HG03280 (cell line): ENCODE data around the gene PSMC3.

ENCODE experiments used
- ATAC-seq: cut with Tn5 transposase; IDR thresholded peaks from one replicate; pipeline ENCODE4 v1.9.1; 2021; ENCODE audit warnings: mild to moderate bottlenecking, moderate library complexity; ENCODE audit not compliant: unreplicated experiment

Gene PSMC3

DNA sequence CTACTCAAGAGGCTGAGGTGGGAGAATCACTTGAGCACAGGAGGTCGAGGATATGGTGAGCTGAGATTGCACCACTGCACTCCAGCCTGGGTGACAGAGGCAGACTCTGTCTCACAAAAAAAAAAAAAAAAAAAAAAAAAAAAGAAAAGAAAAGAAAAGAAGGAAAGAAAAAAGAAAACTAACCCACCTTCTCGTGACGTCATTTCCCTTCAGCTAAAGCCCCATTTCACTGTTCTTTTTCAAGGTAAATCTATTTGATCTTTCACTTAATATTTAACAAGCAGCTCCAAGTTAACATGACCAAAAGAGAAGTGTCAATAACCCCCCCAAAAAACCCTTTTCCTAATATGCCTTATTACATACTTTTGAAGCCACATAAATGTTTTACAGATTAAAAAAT lies 17.6 kb upstream of the PSMC3 start:
- ATAC-seq = no peak

DNA sequence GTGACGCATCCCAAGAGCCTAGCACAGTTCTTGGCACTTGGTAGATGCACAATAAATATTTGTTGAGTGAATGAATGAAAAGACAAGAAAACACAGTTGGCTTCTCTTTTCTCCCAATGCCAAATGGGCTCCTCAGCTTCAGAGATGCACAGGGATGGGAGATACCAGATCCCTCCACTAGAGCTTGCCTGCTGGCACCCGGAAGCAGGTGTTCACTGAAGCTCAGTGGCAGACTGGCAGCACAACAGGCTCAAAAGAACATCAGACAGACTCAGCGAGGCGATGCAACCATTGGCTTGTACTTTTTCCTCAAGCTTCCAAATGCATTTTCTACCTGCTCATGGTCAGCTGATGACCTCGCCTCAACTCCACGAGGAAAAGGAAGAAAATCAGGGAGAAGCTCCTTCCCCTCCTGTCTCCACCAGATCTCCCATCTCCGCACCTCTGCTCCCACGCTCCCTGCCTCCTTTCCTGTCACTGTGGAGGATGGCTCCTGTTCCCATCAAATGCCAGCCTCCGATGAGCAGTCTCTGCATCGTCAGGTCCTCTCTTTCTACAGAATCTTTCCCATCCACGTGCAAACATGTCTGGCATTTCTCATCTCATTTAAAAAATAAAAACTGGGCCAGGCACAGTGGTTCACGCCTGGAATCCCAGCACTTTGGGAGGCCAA lies 16.9 kb upstream of the PSMC3 start:
- ATAC-seq = no peak

DNA sequence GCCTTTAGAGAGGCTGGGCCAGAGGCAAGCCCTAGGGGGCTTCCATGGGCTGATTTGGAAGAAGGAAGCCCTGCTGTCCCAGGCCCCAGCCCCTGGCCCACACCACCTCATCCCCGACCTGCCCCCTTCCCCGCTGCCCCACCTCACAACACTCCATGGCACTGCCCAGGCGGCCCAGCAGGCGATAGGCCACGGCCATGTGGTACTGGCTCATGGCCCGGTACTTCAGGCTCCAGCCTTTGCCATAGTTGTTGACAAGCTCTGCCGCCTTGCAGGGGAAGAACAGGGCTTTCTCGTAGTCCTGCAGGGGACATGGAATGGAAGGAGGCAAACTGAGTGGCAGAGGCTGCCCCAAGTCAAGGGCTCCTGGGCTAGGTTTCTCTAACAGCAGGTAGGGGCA lies 16.3 kb upstream of the PSMC3 start:
- no peak for ATAC-seq

DNA sequence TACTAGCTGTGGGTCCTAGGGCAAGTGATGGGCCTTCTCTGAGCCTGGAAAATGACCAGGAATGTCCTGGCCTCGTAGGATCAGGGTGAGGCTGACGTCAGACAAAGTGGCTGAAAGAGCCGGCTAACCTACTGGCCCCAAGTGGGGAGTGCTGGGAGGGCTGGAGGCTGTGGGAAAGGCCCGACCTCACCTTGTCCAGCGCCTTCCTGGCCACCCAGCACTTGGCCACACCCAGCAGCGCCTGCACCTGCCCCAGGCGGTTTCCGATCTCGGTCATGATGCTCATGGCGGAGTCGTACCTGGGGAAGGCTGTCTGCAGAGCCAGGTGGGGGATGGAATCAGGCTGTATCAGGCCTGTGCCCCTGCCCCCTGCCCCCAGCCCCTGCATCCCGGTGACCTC lies 15.2 kb upstream of the PSMC3 start:
- no peak for ATAC-seq

DNA sequence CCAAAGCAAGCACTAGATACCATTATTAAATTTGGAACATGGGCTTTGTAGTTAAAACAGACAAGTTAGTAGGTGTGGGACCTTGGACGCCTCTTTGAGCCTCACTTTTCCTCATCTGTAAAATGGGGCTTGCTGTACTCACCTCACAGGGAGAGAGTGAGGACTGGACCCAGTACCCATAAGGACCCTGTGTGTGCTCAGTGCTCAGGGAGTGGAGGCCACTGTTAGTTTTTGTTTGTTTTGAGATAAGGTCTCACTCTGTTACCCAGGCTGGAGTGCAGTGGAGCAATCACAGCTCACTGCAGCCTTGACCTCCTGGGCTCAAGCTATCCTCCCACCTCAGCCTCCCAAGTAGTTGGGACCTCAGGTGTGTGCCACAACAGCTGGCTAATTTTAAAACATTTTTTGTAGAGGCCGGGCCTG lies 13.8 kb upstream of the PSMC3 start:
- ATAC-seq = no peak

DNA sequence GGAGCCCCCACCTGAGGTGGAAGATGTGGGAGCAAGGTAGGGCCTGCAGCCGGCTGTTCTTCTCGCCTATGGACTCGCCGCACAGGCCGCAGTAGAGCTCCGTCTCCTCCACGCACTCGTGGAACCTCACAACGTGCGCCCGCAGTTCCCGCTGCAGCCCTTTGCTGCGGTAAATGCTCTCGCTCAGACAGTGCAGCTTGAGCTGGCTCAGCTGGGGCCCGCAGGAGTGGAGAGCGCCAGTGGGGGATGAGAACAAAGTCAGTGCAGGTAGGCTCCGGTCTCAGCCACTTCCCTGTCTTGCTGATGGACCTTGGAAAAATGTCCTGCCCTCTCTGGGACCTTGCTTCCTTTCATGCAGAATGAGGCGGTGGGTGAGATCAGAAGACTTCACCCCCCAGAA lies 12.5 kb upstream of the PSMC3 start:
- no peak for ATAC-seq

DNA sequence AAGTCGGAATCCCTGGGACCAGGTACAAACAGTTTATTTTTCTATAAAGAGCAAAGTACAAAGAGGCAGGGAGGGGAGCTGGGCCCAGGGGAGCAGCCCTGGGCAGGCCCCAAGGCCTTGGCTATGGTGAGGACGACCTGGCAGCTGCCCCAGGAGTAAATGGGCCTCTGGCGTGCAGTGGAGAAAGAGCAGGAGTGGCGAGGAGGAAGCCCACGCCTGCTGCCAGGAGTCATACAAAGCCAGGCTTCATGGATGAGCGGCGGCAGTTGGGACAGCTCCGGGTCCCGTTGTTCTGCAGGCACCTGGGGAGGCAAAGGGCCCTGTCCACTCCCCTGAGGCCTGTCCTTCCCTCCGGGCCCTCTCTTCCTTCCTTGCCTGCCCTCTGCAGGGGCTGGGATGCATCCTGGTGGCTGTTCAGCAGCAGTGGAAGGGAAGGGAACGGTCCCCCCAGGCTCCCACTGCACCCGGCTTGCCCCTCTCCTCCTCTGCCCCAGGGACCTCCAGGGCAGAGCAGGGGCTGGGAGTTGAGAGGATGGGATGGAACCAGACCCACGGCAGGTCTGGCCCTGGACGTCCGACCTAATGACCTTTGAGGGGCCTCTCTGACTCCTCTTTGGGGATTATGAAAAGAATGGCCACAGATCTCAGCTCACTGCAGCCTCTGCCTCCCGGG lies 11.6 kb upstream of the PSMC3 start:
- ATAC-seq = no peak

DNA sequence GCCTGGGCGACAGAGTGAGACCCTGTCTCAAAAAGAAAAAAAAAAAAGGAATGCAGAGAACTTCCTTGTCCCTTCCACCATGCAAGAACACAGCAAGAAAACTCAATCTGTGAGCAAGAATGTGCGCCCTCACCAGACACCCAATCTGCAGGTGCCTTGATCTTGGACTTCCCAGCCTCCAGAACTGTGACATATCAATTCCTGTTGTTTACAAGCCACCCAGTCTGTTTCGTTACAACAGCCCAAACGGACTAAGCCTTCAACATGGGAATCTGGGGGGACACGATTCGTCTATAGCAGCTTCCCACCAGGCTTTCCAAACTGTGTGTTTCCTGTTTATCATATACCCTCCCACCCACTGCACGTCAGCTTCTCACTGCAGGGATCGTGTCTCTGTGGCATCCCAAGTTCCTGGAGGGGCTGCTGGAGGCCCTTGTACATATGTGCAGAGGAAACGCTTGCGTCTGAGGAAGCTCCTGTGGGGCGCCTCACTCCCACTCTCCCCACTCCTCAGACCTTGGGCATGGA lies 11.0 kb upstream of the PSMC3 start:
- ATAC-seq = no peak

DNA sequence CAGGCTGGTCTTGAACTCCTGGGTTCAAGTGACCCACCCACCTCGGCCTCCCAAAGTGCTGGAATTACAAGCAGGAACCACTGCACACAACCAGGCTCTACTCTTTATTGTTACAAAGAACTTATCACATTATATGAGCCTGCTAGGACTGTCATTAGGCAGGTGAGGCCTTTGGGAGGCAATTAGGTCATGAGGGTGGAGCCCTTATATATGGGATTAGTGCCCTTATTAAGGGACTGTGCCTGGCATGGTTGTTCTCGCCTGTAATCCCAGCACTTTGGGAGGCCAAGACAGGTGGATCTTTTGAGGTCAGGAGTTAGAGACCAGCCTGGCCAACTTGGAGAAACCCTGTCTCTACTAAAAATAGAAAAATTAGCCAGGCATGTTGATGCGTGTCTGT lies 10.5 kb upstream of the PSMC3 start:
- no peak for ATAC-seq

DNA sequence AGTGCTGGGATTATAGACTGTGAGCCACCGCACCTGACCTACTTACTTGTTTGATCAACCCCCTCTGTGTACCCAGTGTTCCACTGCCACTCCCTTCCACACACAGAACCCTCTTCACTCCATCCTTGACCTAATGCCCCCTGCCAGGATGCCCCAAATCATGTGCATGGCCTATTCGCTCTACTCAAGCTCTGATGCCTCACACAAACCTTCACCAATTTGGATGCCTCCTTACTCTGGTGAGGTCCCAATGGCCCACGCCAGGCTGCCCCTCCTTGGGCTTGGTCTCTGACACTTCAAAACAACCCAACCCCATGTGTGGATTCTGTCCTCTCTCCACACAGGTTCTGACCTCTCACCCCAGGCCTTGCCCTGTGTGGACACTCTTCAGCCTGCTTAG lies 9.4 kb upstream of the PSMC3 start:
- no peak for ATAC-seq

DNA sequence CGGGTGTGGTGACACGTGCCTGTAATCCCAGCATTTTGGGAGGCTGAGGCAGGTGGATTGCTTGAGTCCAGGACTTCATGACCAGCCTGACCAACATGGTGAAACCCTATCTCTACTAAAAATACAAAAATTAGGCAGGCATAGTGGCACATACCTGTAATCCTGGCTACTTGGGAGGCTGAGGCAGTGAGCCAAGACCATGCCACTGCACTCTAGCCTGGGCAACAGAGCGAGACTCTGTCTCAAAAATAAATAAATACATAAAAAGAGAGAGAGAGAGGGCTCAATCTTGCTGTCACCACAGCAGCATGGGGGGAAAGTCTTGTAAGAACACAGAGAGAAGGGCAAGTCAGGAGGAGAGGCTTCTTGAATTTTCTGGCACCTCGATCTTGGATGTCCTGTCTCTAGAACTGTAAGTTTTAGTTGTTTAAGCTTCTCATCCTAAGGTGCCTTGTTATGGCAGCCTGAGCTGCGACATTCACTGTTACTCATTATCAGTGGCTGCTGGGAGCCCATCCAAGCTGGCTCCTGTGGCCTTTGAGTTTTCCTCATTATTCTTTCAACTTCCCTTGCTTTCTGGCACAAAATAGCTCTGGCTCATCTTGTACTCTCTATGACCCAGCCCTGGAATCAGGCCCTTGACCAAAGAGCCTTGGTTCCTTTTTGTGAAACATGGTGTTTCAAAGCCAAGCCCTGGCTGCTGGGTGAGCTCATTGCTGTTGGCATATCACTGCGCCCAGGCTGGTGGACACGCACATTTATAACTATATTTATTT lies 8.0 kb upstream of the PSMC3 start:
- ATAC-seq = no peak

DNA sequence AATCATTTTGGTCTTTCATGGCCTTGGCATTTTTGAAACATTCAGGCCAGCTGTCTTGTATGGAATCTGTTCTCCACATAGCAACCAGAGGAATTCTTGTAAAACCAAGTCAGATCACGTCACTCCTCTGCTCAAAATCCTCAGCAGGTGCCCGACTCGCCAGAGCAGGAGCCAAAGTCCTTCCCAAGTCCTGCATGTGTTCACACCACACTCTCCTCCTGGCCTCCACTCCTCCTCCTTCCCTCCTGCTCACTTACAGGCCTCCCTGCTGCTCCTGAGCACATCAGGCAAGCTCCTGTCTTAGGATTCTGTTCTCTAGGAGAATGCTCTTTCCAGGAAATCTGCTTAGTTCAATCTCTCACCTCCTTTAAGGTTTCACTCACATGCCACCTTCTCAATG lies 6.9 kb upstream of the PSMC3 start:
- ATAC-seq = no peak

DNA sequence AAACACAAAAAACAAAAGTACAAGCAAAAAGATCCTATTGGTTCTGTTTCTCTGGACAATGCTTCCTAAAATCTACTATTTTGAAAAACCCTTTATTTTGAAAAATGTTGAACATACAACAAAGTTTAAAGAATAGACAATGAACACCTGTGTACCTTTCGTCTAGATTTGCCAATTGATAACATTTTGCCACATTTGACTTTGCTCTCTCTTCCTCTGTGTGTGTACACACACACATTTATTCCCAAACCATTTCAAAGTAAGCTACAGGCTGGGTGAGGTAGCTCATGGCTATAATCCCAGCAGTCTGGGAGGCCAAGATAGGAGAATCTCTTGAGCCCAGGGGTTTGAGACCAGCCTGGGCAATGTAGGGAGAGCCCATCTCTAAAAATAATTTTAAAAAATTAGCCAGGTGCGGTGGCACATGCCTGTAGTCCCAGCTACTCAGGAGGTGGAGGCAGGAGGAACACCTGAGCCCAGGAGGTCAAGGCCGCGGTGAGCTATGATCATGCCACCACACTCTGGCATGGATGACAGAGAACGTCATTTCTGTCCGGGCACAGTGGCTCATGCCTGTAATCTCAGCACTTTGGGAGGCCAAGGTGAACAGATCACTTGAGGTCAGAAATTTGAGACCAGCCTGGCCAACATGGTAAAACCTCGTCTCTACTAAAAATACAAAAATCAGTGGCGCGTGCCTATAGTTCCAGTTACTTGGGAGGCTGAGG lies 5.3 kb upstream of the PSMC3 start:
- ATAC-seq = no peak

DNA sequence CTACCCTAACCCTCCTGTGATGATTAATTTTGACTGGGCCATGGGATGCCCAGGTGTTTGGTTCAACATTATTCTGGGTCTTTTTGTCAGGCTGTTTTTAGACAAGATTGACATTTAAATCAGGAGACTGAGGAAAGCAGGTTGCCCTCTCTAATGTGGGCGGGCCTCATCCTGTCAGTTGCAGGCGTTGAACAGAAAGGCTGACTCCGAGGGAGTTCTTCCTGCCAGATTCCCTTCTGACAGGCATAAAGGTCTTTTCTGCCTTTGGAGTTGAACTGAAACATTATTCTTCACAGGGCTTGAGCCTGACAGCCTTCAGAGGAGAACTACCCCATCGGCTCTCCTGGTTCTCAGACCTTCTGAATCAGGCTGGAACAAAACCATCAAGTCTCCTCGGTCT lies 4.3 kb upstream of the PSMC3 start:
- ATAC-seq = no peak

DNA sequence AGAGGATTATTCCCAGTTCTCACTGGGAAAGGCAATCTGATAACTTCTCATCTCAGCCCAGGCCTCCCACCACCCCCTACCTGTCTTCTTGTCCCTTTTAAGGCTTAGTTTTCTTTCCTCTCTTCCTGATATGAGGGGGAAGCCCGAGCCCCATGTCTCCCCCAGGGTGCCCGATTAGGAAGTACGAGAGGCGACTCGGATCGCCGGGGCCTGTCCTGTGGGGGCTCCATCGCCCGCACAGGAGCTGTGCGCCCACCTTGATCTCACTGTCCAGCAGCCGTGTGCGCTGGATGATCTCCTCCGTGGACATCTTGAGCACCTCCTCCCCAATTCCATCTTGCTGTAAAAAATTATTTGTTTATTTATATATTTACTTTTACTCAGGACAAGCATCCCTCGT lies 628 bp downstream of the PSMC3 start:
- no peak for ATAC-seq

DNA sequence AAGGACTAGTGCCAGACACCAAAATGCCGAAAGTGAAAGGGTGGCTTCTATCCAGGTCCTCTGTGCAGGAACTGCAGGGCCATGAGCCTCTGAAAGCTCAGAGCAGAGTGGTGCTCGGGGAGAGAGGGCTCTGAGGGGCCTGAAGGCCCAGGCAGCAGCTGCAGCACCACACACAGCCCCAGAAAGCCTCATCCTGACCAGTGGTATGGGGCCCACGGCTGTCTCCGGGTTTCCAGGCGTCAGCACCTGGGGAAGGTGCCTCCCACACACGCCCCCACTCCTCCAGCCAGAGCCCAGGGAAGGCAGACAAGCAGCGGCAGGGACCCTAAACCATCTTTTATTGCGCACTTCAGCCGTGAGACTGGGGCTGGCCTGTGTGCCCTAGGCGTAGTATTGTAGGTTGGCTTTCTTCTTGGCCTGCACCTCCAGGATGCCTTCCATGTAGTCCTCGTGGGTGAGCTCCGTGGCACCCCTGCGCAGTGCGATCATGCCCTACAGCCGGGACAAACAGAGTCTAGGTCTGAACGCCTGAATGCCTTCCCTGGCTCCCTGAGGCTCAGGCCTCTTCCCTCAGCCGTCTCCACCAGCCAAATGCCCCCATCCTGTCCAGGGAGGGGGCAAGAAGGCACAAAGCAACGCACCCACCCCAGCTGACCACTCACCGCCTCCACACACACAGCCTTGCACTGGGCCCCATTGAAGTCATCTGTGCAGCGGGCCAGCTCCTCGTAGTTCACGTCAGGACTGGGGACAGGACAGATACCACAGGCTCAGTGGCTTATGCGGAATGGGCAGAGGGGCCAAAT lies 7.6 kb downstream of the PSMC3 start:
- ATAC-seq = no peak

DNA sequence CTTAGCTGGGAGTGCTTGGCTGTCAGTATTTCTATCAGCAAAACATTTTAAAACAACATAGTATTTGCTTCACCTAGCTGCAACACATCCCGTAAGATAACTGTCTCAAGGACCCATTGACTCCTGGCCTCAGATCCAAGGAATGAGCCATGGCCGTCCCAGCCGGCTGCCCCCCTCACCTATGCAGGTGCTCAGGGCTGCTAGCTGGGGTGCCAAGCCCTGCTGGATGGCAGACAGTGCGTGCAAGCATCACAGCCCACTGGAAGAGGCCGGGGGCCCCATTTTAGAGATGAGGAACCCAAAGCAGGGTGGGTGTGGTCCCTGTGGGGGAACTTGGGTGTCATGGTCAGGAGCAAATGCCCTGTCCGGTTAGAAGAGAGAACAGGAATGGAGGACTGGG lies 8.5 kb downstream of the PSMC3 start:
- ATAC-seq = no peak

DNA sequence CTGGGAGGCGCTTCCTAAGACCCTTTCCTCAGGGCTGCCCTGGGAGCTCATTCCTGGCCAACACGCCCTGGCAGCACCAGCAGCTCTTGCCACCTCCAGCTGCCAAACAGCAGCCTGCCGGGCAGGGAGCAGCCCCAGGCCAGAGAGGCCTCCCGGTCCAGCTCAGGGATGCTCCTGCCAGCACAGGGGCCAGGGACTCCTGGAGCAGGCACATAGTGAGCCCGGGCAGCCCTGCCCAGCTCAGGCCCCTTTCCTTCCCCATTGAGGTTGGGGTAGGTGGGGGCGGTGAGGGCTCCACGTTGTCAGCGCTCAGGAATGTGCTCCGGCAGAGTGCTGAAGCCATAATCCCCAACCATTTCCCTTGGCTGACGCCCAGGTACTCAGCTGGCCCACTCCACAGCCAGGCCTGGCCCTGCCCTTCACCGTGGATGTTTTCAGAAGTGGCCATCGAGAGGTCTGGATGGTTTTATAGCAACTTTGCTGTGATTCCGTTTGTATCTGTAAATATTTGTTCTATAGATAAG lies 10.2 kb downstream of the PSMC3 start:
- ATAC-seq = no peak

DNA sequence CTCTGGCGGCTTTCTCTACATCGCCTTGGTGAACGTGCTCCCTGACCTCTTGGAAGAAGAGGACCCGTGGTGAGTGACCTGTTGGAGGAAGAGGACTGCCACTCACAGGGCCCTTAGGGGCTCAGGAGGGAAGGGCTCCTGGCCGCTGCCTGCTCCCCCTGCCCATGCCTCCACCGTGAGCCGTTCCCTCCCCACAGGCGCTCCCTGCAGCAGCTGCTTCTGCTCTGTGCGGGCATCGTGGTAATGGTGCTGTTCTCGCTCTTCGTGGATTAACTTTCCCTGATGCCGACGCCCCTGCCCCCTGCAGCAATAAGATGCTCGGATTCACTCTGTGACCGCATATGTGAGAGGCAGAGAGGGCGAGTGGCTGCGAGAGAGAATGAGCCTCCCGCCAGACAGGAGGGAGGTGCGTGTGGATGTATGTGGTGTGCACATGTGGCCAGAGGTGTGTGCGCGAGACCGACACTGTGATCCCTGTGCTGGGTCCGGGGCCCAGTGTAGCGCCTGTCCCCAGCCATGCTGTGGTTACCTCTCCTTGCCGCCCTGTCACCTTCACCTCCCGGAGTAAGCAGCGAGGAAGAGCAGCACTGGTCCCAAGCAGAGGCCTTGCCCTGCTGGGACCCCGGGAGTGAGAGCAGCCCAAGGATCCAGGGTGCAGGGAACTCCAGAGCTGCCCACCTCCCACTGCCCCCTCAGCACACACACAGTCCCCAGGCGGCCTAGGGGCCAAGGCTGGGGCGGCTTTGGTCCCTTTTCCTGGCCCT lies 11.0 kb downstream of the PSMC3 start:
- no peak for ATAC-seq

DNA sequence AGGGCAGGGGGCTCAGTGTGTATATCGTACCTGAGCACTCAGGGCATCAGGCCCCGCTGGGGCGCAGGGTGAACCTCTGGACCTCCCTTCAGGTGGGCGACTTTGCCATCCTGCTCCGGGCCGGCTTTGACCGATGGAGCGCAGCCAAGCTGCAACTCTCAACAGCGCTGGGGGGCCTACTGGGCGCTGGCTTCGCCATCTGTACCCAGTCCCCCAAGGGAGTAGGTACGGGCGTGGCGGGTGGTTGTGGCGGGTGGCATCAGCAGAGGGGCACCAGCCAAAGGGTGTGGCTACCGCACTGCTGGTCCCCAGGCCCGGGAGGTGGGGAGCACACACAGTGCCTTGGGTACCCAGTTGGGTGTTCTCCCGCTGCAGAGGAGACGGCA lies 11.6 kb downstream of the PSMC3 start:
- no peak for ATAC-seq
